HG03097 (cell line): ENCODE results near the gene IL3.

Experiments used
- ATAC-seq: cut with Tn5 transposase; IDR thresholded peaks from one replicate; pipeline ENCODE4 v1.9.1; 2021; ENCODE audit not compliant: unreplicated experiment, low FRiP score

IL3 gene

DNA sequence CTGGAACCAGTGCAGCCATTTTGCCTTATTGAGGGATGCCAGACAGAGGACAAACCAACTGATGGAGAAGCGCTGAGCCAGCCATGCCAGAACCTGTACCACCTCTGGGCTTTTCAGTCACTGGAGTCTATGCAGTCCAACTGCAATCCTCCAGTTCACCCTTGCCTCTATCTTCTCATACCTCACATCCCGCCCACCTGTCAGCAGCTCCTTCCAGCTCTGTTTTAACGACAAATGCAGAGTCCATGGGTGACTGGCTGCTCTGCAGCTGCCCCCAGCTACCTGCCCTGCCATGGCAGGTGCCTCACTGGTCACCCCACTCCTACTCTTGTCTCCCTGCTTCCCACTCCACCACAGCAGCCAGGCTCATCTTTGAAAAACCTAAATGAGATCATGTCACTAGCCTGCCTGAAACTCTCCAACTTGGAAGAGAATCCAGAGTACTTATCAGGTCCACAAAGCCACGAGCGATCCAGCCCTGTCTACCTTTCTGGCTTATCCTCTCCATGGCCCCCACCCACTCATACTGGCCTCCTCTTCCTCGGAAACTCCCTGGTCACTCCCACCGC is 35.0 kb upstream of the IL3 start:
- no peak for ATAC-seq

DNA sequence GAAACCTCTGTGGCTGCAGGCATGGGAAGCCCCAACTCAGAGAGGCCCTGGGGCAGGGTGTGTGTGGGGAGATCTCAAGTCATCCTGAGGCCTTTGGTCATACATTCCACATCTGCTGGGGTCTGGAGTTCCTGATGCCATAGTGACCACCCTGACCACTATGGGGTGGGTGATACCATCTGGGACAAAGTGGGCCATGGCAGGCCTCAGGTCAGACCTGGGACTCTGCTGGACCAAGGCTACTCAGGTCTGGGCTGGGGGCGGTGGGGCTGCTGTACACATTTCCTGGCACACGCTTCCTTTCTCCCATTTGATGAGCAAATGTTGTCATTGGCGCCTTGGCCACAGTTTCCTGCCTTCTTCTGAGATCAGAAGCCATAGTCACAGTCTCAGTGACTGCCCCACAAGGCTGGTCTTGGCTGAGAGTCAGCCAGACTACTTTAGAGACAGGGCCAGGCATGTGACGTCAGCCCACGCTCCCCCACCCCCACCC is 33.9 kb upstream of the IL3 start:
- no peak for ATAC-seq

DNA sequence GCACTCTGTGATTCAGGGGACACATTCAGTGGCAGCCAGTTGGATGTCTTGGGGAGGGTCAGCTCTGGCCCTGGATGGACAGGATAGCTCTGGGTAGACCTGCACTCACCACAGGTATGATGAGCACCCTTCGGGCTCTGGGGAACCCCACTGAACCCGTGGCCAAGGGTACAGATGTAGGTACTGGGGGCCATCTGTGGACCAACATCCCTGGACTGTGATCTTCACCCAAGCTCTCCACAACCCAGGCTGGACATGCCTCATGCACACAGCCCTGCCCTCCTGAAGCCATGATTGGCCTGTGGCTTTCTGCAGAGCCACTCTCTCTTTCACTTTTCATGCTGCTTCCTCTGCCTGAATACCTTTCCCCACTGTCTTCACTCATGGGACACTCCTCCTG is 33.4 kb upstream of the IL3 start:
- ATAC-seq, result no peak

DNA sequence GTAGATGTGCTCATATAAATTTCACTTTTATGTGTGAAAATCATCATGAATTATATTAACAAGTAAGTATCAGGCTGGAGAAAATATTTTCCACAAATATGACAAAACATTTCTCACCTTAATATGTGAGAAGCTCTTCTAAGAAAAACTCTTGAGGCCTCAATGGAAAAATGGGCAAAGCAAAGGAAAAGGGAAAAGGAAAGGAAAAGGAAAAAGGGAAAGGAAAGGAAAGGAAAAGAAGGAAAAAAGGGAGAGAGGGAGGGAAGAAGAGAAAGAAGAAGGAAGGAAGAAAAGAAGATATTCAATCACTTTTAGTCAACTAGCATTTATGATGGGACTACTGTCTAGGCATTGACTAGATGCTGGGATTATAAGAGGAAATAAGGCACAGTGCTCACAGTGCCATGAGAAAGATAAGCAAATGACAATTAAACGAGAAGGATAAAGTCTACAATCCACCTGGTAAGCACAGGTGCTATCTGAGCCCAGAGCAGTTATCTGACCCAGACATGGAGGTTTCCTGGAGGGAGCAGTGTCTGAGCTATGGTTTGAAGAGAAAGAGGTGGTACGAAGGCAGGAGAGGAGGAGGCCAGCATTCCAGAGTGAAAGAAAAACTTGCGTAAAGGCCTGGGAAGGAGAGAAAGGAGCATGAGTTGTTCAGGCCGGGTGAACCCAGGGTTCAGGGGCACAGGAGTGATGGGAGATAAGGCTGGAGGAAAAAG is 30.7 kb upstream of the IL3 start:
- ATAC-seq, result no peak

DNA sequence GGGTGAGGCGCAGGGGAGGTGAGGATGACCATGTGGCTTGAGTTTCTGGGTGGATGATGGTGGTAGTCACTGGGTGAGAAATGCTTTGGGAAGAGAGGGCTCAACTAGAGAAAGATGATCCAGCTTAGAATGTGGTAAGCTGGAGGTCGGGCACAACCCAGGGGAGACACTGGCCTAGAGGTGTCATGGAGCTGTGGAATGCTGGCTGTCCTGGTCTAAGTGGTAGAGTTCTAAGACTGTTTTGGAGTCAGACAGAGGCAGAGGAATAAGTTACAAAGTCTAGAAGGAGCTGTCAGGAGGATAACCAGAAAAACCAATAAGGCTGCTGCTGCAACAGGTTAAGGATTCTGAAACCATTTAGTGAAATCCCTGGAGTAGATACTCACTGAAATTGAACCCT is 29.8 kb upstream of the IL3 start:
- no peak for ATAC-seq

DNA sequence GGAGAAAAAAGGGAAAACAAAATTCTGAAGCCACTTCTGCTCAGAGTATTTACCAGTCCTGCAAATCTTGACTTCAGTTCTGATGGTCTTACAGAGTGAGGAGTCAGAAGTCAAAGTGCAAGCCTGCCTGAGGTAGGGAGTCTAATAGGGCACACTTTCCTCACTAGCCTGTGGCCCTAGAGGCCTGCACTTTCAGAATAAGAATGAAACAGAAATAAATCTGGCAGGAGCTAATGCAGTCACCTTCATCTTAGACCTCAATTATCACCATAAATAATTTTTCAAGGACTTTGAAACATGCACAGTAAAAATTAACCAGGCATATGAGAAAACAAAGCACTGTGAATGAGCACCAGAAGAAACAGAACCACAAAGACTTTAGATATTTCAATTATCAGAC is 28.3 kb upstream of the IL3 start:
- ATAC-seq, result no peak

DNA sequence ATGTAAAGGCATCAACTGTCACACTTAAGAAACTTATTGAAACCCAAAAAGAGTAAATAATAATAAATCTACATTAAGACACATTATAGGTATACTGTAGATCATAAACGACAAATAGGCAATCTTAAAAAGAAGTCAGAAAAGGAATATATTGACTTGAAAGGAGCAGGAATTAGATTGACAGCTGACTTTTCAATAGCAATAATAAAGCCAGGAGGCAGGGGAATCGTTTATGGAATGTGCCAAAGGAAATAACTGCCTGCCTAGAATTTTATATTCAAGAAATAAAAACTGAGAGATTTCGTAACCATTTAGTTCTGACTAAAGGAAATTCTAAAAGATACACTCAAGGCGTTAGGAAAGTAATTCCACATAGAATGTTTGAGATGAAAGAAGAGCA is 27.3 kb upstream of the IL3 start:
- no peak for ATAC-seq

DNA sequence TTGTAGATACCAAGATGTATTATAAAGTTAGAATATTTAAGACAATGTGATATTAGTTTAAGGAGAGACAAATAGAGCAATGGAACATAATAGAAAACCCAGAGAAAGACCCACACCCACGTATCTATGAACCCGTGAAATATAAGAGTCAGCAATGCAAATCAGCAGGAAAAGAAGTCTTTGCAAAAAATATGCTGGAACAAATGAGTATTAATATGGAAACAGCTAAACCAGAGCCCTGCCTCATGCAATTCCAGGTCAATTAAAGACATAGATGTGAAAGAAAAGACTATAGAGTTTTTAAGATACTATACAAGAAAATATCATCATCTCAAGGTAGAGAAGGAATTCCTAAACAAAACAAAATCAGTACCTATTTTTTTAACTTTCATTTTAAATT is 23.1 kb upstream of the IL3 start:
- no peak for ATAC-seq

DNA sequence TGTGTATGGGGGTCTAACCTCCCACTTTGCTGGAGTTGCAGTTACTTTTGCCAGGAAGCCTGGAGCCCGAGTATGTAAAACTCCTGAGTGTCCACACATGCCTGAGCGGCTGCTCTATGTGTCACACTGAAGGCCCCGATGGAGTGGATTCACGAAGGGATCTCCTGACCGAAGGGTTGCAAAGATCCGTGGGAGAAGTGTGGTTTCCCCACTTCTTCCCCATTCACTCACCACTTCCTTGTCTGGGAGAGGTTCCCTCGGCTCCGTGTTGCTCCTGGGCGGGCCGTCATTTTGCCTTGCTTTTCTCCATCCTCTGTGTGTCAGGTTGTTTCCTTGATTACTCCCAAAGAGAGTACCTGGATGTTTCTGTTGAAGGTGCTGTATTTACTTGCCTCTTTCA is 16.2 kb upstream of the IL3 start:
- ATAC-seq, result no peak

DNA sequence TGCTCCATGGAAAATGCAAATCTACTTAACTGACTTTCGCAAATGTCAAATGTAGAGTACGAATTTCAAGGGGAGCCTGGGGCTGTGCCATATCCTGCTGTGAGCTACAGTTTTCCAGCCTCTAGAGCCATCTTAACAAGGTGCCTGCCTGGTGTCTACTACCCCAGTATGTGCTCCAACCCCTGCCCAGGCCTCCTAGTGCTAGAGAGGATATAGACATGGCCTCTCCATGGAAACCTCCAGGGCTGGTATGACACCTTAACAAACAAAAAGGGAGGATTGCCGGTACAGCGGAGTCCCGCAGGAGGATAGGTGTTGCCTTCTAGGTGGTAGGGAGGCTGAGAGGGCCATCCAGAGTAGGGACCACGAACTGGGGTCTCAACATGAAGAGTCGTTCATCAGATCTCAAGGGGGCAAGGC is 13.6 kb upstream of the IL3 start:
- no peak for ATAC-seq

DNA sequence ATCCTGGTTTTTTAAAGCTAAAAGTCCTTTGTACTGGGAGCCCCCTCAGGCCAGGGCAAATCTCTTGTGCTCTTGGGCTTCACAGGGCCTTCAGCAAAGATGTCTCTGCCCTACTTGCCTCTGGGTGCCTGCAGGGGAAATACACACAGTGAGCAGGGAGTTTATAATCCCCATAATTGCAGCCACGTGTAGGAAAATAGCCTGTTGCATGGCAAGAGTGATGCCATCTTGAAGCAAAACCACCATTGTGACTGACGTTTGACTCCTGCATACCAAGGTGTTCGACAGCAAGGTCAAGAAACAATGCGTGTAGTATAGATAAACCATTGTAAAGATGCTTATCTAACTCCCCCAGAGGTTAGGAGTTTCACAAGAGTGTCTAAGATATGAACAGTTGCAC is 11.4 kb upstream of the IL3 start:
- no peak for ATAC-seq

DNA sequence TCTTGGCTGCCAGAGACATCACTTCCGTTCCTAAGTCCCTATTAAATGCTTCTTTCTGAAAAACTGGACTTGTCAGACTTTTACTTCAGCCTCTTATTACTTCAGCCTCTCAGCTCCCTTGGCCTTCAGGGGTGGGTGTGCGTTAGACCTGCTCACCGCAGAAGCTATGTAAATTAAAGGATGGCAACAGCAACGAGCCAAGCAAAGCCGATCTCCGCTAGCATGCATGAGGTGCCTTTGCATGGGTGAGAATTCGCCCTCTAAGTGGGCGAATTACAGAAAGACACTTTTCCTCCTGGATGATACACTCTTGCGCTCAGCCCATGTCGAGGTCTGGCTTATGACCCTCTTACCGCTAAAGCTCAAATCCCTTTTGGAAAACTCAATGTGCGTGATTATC is 10.9 kb upstream of the IL3 start:
- no peak for ATAC-seq

DNA sequence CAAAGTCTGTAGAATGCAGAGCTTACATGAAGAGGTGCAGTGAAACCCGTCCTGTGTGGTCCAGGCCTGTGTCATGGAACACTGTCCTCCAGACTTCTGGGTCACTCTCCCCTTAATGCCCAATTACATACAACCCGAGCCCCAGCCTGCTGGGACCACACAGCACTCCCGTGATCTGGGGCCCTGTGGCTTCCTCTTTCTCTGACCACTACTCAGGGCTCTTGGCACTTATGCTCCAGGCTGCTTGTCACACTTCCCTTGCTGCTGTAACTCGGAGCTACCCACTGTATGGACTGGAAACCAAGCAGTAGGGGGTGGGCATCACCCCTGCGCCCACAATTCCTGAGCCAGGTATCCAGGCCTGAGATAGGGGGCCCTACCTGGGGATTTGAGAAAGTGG is 10.3 kb upstream of the IL3 start:
- no peak for ATAC-seq

DNA sequence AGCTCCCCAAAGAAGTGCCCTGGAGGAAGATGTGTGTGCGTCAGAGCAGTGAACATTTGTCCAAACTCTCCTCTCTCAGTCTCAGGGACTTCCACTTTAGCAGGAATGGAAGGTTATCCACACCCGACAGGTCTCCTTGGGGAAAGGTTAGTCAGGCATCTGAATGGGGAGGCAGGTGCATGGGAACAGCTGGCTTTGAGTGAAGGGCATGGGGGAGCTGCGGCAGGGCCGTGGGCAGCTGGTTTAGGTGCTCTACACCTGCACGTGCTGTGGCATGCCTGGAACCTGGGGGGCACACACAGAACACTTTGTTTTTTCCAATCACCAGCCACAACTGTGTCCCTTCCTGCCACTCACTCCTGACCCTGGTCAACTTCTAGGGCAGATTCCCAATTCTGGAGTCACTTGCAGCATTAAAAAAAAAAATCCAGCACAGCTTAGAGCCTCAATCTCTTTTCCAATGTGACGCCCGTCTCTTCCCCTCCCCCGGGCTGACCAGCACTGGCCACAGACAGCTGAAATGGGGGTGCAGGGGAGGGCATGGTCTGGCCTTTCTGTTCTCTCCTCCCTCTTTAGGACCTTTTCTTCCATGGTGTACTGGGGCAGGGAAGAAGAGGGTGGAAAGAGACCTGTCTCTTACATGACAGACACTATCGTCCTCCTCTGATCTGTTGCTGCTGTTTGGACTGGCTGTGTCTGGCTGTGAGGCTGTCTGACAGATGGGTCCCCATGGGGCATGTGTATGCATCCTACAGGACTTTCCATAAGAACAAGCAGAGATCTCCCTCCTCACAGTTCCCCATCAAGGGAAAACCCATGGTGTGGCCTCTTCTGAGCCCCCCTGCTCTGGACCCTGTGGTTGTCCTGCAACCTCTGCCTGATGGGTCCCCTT is 9.5 kb upstream of the IL3 start:
- no peak for ATAC-seq

DNA sequence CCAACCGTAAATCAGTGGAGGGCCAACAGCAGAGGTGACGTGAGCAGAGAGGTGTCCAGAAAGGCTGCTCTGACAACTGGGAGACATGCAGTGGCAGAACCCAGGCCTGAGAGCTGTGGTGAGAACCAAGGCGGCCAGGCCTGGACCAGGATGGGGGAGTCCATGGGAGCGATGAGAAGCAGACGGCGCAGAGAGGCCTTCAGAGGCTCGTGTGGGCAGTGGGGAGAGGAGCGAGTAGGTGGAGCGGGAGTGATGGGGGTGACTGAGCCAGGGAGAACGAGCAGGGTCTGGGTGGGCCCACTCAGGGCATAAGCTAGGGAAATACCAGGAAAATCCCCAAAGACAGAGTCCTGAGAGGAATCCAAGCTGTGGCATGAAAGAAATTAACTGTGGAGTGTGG is 7.9 kb upstream of the IL3 start:
- no peak for ATAC-seq

DNA sequence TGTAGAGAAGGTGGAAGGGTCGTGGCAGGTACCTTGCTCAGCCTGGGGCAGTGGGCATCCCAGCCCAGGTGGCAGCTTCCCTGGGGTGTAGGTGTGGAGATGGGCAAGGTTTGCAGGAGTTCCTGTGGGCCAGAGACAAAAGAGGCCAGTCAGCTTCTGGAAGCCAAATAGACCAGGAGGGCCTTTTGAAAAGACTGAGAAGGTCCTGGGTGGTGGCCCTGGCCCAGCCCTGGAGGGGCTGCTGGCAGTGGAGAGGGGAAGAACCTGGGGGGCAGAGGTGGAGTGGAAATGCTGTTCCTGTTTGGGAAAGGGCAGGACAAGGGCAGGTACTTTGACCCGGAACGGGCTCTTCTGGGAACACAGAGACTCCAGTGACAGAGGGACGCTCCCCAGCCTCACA is 7.0 kb upstream of the IL3 start:
- no peak for ATAC-seq

DNA sequence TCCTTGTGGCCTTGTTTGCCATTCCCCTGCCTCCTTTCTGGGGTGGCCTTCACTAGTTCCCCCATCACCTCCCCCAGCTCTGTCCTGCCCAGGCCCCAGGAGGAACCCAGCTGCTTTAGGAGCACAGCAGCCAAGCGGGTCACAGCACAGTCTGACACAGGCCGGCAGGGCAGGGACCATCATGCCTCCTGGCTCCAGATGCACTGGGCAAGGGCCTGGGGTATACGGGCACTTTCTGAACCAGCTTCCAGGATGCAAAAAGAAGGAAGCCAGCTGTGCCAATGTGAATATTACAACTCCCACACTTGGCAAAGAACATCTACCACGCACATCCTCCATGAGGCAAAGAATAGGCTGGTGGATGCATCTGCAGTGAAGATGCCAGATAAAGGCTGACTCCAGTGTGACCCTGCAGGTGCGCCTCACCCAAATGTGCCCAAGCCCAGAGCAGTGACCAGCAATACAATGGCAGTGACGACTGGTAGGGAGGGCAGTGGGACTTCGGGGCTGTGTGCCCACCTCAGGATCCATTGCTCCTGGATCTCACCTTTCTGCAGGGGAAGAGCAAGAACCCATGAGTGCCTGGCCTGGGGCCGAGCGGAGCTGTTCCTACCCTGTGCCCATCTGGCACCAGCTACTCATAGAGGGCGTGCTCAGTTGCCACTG is 6.3 kb upstream of the IL3 start:
- no peak for ATAC-seq

DNA sequence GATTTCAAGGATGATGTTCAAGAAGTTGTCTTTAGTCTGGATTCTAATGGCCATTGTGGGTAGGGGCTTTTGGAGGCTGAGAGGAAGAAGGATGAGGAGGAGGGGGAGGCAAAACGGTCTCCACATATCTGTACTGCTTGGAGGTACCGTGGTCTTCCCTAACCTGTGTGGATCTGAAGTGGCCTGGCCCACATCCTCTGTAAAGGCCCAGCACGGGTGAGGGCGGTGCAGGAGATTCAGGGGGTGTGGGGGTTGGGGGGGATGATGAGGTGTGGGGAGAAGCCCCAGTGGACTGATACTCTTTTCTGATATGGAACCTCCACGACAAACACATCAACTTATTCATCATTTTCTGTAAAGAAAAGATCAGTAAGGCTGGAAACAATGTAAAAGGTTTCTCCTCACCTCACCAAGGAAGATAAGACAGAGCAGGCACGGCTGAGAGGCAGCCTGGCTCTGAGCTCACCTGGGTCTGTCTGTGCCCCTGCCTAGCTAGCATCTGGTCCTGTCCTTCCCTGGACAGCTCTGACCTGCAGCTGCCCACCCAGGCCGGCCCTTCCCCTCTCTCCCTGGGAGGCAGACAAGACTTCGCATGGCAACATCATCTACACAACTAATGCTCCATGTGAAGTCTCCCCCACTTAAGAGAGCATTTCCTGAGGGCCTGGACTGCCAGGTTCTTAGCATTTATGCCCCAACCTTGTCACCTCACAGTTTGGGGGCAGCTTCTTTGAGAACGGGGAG is 5.6 kb upstream of the IL3 start:
- ATAC-seq, result no peak

DNA sequence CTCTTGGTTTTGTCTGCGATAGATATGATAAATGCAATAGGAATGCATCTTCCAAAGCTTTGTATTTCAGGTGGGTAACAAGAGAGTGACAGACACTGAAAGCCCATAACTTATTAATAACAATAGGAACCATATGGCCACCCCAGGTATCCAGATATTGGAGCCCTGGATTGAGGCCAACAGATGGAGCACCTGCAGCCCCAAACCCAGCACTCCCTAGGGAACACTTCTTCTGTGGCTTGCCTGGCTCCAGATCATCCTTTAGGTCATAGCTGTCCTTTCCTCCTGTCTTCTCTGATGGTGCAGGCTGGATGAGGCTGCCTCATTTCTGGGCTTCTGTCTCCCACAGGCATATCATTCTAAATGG is 5.0 kb upstream of the IL3 start:
- no peak for ATAC-seq

DNA sequence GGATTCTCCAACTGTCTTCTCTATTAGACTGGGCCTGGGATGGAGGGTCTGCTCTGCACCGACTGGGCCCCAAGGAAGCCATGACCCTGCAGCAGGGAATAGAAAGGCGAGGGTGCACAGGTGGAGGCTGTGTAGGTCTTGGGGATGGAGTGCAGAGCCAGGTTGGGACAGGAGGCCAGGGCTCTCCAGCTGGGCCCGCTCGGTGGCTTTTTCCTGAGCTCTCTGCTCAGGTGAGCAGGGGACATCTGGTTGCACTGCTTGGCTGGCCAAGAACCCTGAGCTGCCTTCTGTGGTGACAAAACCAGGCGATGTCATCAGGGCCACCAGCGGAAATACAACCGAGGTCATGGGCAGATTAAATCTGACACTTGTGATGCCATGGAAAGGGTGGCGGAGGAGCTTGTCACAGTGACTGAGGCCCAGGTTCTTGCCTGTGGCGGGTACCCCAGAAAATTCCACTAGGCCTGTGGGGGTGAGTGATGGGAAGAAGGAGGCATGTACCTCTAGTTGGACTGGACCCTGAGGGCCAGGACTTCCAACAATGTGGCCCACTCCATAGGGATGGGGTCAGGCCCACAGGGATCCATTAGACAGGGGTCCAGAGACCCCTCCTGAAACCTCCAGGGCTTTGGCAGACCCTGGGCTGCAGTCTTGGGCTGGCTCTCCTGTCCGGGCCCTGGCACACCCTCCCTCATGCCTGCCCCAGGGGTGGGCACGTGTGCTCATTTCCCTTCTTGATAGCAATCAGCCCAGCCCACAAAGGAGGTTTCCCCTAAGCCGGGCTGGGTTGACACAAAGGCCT is 4.4 kb upstream of the IL3 start:
- ATAC-seq, result no peak
